ENCODE measurements around the gene CHKB. TPM values are rescaled to one million over a fixed set of nuclear protein-coding genes. Genes with fewer than 3 reads are reported as not detected.

CHKB gene
- total and polyA plus RNA-seq, 10 of the 15 experiments (the other 5 are each of a cell fraction or from before 2014, with no cell fraction given): 10.0 to 93.9 (median 57.0) TPM

- in situ Hi-C loops (cut with MboI) (no loop called here), intact Hi-C loops (cut with micrococcal nuclease; ENCODE audit: unreplicated experiment) (no loop called here)
- H2AFZ ChIP-seq (ENCODE audit: control insufficient read depth, low read depth, low read length): no peak overlapping the region
- ChIA-PET POLR2A (no interaction called here), CTCF (no interaction called here), SMC1A (ENCODE audit: uncharacterized antibody, unreplicated experiment) (no interaction called here), RAD21 (ENCODE audit: unreplicated experiment) (no interaction called here)
- H3K27me3 ChIP-seq (replicated peaks in 1 of 2; ENCODE audit: control insufficient read depth in 2 of 2, insufficient read depth in 2 of 2, low read length in 1 of 2): peaks cover 5 to 6% of the 10 kb centered on the region in 2 experiments; a peak in 3 of 4 replicates
- FAIRE-seq (no peak), ATAC-seq (no peak), DNase-seq (ENCODE audit: low read depth, low spot score) (no peak)
- H3K4me3 ChIP-seq: no peak overlapping the region
- no peaks in the 10 kb centered on the region for H3K36me3 ChIP-seq (ENCODE audit: control insufficient read depth in 2 of 2, insufficient read depth in 2 of 2, low read length in 1 of 2)
- H3K4me2 ChIP-seq (ENCODE audit: control insufficient read depth, insufficient read depth): no peak overlapping the region
- no TSS peak for BruUV-seq (replicated peaks)
- H3K4me1 ChIP-seq (ENCODE audit: control insufficient read depth, insufficient read depth, low read length): no peaks in the 10 kb centered on the region
- H3K79me2 ChIP-seq (ENCODE audit: control insufficient read depth, insufficient read depth, low read length): no peaks in the 10 kb centered on the region
- no peak overlapping the region for H3K9ac ChIP-seq (ENCODE audit: control insufficient read depth, insufficient read depth, low read length)
- no peaks in the 10 kb centered on the region for H4K20me1 ChIP-seq (ENCODE audit: control insufficient read depth, insufficient read depth)
- peak; percentile 91 for TF ChIP-seq HDAC6 (IDR thresholded peaks at IDR 0.05; ENCODE audit: unreplicated experiment)
- TF ChIP-seq, protein P1, sequence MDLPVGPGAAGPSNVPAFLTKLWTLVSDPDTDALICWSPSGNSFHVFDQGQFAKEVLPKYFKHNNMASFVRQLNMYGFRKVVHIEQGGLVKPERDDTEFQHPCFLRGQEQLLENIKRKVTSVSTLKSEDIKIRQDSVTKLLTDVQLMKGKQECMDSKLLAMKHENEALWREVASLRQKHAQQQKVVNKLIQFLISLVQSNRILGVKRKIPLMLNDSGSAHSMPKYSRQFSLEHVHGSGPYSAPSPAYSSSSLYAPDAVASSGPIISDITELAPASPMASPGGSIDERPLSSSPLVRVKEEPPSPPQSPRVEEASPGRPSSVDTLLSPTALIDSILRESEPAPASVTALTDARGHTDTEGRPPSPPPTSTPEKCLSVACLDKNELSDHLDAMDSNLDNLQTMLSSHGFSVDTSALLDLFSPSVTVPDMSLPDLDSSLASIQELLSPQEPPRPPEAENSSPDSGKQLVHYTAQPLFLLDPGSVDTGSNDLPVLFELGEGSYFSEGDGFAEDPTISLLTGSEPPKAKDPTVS (IDR thresholded peaks at IDR 0.05; ENCODE audit: low read depth, low read length): no peak
- H3K9me3 ChIP-seq (replicated peaks; ENCODE audit: control insufficient read depth, insufficient read depth, low read length): no peaks in the 10 kb centered on the region
- 35% methylated on average over 60 of the region's 70 CpGs for WGBS (ENCODE audit: insufficient coverage, insufficient replicate concordance, low lambda C conversion rate, missing lambda C conversion rate)
- H3K27ac ChIP-seq (ENCODE audit: control insufficient read depth, insufficient read depth): no peak overlapping the region
These were observed 21.0 kb upstream of the CHKB start for GRCh38 chr22:50603511-50604255.

DNA sequence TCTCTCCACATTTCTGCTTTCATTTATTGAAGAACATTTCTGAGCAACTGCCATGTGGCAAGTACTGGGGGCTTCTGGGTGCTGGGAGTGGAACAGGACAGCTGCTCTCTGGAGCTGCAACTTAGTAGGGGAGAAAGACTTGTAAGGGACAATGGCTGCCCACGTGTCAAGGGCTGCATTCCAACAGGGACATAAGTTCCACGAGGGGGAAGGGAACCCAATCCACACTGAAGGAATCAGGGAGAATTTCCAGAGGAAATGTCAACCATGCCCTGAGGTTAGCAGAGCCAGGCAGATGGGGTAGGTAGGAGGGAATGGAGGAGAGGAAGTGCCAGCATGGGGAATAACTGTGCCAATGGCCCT, 19.7 kb upstream of the CHKB start:
- Histone ChIP-seq H3K27ac (ENCODE audit: control insufficient read depth, insufficient read depth) (no peak overlapping the region), H3K9me3 (replicated peaks; ENCODE audit: control insufficient read depth, insufficient read depth, low read length) (no peaks in the 10 kb centered on the region), H3K4me3 (no peak overlapping the region), H3K4me2 (ENCODE audit: control insufficient read depth, insufficient read depth) (no peak overlapping the region), H3K27me3 (replicated peaks in 1 of 2; ENCODE audit: control insufficient read depth in 2 of 2, insufficient read depth in 2 of 2, low read length in 1 of 2) (peaks cover 5 to 6% of the 10 kb centered on the region in 2 experiments; a peak in 3 of 4 replicates), H3K79me2 (ENCODE audit: control insufficient read depth, insufficient read depth, low read length) (no peaks in the 10 kb centered on the region), H3K36me3 (ENCODE audit: control insufficient read depth in 2 of 2, insufficient read depth in 2 of 2, low read length in 1 of 2) (no peaks in the 10 kb centered on the region), H2AFZ (ENCODE audit: control insufficient read depth, low read depth, low read length) (no peak overlapping the region), H4K20me1 (ENCODE audit: control insufficient read depth, insufficient read depth) (no peaks in the 10 kb centered on the region), H3K4me1 (ENCODE audit: control insufficient read depth, insufficient read depth, low read length) (no peaks in the 10 kb centered on the region), H3K9ac (ENCODE audit: control insufficient read depth, insufficient read depth, low read length) (no peak overlapping the region)
- DNase-seq (ENCODE audit: low read depth, low spot score) (no peak), ATAC-seq (no peak), FAIRE-seq (no peak)
- ChIA-PET RAD21 (ENCODE audit: unreplicated experiment) (interaction anchor here (1.0 kb wide), 1 partner anchor 19 kb away, joined by 3 read pairs; no protein-coding TSS in a partner anchor), SMC1A (ENCODE audit: uncharacterized antibody, unreplicated experiment) (no interaction called here), CTCF (no interaction called here), POLR2A (interaction anchor here (0.6 kb wide), 1 partner anchor 67 kb away, joined by 7 read pairs; no protein-coding TSS in a partner anchor)
- in situ Hi-C loops (cut with MboI): no loop called here
- intact Hi-C loops (cut with micrococcal nuclease; ENCODE audit: unreplicated experiment): no loop called here
- TF ChIP-seq SMC3 (IDR thresholded peaks at IDR 0.05; ENCODE audit: borderline replicate concordance, low read length): no peak
- no peak for TF ChIP-seq ZSCAN29 (IDR thresholded peaks at IDR 0.05)
- TF ChIP-seq, protein P2, sequence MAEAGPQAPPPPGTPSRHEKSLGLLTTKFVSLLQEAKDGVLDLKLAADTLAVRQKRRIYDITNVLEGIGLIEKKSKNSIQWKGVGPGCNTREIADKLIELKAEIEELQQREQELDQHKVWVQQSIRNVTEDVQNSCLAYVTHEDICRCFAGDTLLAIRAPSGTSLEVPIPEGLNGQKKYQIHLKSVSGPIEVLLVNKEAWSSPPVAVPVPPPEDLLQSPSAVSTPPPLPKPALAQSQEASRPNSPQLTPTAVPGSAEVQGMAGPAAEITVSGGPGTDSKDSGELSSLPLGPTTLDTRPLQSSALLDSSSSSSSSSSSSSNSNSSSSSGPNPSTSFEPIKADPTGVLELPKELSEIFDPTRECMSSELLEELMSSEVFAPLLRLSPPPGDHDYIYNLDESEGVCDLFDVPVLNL (IDR thresholded peaks at IDR 0.05; ENCODE audit: low read depth, low read length): no peak
- TF ChIP-seq CREM (IDR thresholded peaks at IDR 0.05; ENCODE audit: low read depth): no peak
- 25% methylated on average over 2 of the region's 2 CpGs for WGBS (ENCODE audit: insufficient coverage, insufficient replicate concordance, low lambda C conversion rate, missing lambda C conversion rate)
- BruUV-seq (replicated peaks): no TSS peak

Data from GM12878 (cell line).